ENCODE measurements around the gene PRKCD.

The PRKCD gene

DNA sequence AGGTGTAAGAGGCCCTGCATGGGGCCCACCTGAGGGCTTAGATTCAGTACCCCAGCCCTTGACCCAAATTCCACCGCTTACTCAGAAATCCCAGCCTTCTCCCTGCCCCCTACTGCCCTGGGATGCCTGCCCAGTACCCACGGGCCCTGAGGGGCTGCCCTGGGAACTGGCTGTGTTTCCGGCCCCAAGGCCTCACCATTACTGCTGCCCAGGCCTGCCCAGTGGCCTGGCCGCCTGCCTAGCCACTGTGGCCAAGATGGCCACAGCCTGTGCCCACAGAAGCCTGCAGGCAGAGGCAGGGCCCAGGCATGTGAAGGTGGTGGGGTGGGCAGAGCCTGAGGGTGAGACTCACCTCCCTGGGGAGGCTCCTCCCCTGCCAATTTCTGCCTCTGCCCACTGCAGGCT is 6.1 kb upstream of the PRKCD start:
- in situ Hi-C loops (cut with HindIII; ENCODE audit: low sequenced_read_pairs) = no loop called here

DNA sequence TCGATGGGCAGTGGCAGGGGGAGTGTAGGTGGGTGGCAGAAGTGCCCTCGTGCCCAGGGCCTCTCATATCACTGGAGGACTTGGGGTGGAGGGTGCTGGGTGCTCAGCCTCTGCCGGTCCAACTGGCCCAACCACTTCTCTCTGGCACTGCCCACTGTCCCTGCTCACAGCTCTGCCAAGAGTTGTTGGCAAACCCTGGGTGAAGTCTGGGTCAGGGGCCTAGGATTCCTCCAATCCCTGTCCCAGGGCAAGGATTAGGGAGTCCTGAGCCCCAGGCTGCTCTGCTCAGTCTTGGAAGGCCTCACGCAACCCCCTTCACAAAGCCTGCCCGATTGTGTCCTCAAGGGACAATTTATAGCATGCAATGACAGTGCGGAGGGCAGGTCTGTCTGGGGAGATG is 5.2 kb upstream of the PRKCD start:
- in situ Hi-C loops (cut with HindIII; ENCODE audit: low sequenced_read_pairs) = no loop called here

DNA sequence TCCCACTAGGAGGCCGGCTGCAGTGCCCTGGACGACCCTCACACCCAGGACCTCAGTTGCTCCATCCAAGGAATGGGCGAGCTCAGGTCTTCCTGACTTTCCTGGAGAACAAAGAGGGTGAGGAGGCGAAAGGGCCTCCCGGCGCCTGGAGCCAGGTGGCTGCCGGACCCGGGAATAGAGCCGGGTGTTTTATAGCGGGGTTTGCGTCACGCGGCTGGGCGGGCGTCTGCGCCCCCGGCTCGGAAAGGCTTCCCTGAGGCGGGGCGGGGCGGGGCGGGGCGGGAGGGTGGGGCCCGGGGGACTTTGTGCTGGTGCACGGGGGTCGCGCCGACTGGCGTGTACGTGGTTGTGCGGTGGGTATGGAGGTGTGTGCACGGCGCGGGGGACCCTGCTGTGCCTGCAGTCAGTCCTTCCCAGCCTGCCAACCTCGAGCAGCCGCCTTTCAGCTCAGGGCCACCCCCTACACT is 4.6 kb upstream of the PRKCD start:
- in situ Hi-C loops (cut with HindIII; ENCODE audit: low sequenced_read_pairs) = no loop called here

DNA sequence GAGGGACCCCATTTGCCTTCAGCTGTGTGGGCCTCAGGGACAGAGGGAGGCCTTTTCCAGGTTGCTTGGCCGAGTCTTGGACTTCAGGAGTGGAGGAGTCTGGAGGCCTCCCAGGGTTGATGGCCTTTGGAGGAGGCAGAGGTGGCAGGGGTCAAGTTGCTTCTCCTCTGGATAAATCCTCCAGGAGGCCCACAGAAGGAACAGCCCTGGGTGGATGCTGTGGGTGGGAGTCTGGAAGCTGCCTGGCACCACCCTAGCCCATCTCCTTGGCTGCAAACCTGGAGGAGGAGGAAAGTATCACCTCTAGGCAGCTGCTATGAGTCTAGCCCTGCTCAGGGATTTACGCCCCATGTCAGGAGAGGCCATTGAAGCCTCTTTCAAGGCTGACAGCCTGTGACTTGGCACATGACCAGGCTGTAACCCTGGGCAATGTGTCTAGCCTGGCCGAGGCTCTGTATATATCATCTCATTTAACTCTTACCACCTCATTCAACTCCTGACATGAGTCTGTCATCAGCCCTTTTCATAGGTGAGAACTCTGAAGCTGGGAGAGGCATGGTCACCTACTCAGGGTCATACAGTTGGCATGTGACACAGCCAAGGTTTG is 2.9 kb upstream of the PRKCD start:
- in situ Hi-C loops (cut with HindIII; ENCODE audit: low sequenced_read_pairs) = no loop called here

DNA sequence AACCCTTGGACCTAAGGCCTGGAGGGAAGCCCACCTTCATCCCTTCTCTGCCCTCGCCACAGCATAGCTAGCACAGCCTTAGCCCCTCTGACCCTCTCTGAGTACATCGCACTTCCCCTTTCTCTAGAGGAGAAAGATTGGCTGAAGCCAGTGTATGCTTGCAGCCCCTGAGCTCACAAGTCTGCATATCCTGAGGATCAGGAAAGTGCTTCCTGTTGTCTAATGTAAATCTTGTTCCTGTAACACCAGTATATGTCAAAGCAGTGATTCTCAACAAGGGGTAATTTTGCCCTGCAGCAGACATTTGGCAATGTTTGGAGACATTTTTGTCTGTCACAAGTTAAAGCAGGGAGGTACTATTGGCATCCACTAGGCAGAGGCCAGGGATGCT is 2.2 kb upstream of the PRKCD start:
- in situ Hi-C loops (cut with HindIII; ENCODE audit: low sequenced_read_pairs) = no loop called here

DNA sequence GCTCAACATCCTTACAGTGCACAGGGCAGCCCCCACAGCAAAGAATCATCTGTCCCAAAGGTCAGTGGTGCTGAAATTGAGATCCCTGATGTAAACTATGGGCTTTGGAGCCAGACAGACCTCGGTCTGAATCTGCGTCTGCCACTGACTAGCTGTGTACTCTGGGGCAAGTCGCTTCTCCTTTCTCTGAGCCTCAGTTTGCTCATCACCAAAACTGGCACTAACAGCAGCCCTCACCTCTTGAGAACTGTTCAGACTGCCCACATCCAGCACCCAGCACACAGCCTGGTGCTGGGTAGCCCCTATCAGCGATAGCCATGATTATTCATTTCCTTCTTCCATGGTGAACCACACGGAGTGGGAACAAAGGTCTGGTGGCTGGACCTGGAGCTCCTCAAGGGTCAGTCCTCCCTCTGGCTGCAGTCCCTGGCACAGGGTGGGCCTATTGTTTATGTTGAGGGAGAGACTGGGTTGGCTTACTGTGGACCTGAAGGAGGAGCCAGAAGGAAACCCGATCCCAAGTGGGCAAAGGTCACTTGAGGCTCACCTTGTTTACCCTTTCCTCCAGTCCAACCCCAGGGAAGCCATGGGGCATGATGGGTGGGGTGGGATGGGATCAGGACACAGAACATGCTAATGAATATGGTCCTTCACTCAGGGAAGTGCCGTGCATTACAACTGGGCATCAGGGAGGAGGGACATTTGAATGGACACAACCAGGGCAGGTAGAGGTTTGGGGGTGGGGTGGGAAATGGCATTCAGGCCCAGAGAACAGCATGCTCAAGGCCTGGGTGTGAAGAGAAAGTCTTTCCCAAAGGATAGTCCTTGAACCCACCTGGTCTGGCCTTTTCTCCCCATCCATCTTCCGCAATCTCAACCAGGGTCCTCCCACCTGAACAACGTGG is 1.6 kb upstream of the PRKCD start:
- in situ Hi-C loops (cut with HindIII; ENCODE audit: low sequenced_read_pairs) = no loop called here

DNA sequence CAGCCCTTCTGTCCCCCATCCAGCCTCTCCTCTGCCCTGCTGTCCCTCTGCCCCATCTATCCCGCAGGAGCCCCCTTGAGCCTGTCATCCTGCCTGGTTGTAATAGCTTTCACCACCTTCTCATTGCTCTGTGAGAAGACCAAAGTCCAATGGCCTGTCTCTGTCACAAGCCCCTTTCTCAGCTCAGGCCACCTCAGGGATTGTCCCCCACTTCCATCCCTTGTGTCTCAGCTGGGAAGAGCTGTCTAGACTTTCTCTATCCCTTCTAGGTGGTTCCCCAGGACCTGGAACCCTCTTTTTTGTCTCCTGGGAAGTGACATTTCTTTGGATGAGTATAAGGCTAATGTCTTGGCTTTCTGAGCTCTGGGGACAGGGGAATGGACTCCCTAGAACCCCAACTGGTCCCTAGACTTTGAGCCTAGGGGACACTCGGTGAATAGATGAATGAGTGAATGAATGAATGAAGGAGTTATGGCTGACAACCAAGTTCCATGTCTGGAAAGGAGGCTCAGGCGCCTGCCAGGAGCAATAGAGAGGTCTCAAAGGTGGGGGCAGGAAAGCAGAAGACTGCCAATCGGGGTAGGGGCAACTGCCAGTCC is 849 bp upstream of the PRKCD start:
- in situ Hi-C loops (cut with HindIII; ENCODE audit: low sequenced_read_pairs) = no loop called here

DNA sequence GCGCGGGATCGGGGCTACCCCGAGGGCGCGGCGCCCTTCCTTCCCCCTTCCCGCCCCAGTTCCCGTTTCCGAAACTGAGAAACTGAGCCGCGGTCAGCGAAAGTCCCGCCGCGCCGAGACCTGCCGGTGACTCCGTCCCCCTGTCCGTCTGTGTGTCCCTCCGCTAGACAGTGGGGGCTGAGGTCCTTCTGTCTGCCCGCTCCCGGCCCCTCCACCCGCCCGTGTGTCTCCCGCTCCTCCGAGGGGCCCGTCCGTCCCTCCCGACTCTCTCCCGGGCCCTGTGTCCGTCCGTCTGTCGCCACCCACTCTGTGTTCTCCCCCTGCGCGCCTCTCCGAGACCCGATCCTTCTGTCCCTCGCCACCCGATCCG is 426 bp downstream of the PRKCD start:
- in situ Hi-C loops (cut with HindIII; ENCODE audit: low sequenced_read_pairs) = no loop called here

DNA sequence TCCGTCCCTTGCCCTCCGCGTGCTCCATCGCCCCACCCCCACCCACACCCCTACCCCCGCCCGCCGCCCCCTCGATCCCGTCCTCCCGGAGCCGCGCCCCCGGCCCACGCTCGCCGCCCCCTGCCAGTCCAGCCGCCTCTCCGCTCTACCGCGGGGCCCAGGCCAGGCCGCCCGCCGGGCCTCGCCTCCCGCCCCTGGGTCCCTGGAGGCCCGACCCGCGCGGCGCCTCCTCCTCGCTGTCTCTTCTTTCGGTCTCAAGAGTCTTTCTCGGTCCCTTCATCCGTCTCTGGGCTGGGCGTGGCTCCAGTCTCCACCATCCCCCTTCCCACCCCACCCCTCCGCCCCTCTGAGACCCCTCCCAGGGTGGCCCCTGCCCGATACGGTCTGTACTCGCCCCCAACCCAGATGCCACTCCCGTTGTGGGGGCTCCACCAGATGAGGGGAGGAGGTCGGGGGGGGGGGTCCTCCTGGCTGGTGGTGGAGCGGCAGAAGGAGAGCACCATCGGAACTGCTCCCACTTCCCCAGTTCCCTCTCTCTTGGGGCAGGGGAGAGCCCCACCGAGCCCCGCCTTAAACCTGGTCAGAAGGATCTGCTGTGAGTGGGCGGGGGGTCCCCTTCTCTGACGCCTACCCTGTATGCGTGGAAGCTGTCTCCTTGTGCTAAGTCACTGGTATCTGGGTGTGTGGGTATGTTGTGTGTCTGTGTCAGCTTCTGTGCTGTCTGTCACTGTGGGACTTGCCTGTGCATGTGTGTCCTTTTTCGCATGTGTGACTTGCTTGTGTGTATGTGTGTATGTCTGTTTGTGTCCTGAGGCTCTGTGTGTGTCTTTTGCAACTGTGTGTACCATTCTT is 1.0 kb downstream of the PRKCD start:
- in situ Hi-C loops (cut with HindIII; ENCODE audit: low sequenced_read_pairs) = no loop called here

DNA sequence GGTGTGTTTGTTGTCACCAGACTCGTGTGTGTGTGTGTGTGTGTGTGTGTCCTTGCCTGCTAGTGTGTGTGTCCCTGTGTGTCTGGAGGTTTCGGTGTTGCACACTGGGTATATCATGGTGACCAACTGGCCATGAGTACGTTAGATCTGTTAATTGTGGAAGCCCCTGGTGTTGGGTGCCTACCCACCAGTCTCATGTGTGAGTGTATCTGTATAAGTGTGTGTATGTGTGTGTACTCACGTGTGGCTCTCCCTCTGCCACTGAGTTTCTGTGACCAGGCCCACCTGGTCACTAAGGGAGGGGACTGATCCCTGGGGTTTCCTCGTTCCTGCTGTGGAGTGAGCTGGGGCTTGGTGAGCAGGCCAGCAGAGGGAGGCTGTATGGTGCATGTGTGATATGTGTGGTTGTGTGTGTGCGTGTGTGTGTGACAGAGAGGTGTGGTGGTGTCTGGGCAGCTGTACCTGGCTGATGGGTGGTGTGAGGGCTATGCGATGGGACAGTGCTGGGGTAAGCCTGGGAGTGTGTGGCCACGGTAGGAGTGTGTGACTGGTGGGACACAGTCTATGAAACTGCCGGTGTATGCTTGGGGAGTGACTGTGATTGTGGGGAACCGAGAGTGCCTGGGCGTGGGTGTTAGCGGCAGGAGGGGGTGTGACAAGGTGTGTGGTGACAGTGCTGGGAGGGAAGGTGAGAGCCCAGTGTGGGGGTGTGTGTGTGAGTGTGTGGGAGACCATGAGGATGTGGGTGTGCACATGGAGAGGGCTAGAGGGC is 1.8 kb downstream of the PRKCD start:
- in situ Hi-C loops (cut with HindIII; ENCODE audit: low sequenced_read_pairs) = no loop called here

DNA sequence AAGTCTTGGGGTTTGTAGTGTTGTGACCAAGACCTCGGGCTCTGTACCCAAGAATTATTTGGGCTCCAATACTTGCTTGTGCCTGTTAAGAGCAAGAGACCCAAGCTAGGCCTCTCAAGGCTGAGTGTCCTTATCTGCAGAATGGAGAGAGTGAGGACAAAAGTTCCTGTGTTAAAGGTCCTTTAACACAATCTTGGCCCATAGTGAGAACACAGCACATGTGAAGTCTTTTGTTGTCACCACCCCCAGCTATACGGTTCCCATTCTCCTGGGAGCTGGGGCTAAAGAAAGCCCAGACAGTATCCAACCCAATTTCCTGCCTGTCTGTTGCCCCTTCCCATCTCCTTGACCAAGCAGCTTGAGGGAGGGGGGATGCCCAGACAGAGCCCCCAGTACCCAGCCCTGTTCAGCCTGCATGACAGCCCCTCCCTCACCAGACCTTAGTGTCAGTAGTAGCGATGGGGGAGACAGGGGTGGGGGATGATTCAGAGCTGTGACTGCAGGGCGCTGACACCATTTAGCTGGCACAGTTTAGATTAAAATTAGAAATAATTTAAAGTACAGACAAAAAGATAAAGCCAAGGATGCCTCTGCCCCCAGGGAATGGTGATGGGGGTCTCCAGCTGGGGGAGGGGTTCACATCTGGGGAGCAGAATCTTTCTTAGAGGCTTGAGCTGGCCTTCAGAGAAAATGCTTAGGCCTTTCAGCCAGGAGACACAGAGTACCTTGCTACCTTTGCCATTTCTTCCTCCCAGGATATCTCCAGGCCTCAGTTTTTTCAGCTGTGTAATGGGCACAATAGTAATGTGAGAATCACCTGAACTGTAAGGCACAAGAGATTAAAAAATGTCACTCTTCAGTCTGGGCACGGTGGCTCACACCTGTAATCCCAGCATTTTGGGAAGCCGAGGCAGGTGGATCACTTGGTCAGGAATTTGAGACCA is 2.7 kb downstream of the PRKCD start:
- in situ Hi-C loops (cut with HindIII; ENCODE audit: low sequenced_read_pairs) = no loop called here

DNA sequence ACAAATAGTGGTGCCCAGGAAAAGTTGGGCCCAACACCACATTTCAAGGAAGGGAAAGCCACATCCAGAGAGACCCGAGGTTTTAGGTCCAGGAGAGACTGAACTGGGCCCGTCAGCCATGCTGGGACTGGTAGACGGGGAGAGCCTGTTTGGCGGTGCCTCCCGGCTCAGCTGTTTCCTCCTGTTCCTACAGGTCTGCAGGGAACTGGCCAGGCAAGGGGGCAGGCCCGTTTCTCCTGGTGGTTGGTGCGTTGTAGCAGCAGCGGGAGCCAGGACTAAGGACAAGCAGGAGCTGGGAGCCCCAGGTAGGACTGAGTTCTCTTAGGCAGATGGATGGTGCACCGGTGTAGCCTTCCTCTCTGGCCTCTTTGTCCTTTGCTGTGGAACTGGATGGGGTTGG is 3.9 kb downstream of the PRKCD start:
- in situ Hi-C loops (cut with HindIII; ENCODE audit: low sequenced_read_pairs) = no loop called here

DNA sequence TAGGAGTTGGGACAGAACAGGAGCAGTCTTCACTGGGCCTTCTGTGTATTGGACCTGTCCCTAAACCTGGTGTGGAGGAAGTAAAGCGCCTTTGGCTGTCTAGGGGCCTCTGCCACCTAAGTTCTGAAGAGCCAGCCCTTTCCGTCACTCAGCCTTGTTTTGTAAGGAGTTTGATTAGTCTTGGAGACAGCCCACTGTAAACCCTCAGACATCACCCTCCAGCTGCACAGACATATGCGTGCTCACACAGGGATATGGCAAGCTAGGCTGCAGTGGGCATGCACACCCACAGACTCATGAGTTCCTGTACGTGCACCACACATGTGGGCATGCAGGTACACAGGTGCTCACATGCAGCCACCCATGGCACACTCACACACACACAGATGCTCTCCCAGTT is 5.2 kb downstream of the PRKCD start:
- in situ Hi-C loops (cut with HindIII; ENCODE audit: low sequenced_read_pairs) = no loop called here

DNA sequence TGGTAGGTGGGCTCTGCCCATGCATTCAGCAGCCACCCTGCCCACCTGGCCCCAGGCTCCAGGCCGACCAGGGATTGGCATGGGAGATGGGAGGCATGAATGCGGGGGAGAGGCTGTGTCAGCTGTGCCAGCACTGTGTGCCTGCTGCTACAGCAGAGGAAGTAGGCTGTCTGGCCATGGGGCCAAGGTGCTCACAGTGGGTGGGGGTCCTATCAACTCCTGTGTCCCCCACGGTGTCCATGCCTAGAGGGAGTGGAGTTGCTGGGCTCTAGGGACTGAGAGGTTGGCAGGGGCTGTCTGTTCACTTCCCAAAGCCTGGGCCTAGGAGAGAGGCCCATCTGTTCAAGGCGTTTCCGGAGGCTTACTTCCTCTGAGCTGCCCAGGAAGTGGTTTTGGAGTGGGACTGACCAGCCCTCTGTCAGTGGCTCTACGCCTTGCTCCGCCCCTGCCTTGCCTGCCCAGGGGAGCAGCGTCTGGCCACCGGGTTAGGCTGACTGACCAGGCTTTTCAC is 5.8 kb downstream of the PRKCD start:
- in situ Hi-C loops (cut with HindIII; ENCODE audit: low sequenced_read_pairs) = no loop called here

DNA sequence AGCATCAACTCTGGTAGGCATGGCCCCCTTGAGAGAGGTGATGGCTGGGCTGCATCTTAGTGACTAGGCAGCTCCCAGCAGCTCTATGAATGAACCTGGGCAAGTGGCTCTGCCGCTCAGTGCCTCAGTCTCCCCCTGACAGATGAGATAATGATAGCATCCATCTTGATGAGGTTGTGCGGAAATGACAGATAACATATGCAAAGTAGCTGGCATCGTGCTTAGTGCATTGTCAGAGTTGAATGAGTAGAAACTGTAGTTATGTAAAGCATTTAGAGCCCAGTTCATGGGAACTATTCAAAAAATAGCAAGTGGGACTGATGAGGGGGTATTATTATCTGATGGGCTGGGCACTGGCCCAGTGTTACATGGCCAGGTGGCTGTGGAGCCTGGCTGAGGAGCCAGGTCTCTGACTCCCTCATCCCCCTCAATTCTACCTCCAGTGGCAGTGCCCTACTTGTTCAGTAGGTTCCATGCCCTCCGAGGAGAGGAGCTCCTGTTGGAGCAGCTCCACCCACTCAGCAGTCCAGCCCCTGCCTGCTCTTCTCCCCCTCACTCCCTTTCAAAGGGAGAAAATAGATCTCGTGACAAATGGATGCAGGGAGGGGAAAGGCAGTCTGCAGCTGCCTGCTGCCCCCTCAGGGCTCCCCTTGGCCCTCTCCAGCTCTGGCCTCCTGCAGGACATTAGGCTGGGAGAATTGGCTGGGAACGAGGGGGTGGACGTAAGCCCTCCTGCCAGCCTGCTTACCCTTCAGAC is 6.6 kb downstream of the PRKCD start:
- in situ Hi-C loops (cut with HindIII; ENCODE audit: low sequenced_read_pairs) = no loop called here

DNA sequence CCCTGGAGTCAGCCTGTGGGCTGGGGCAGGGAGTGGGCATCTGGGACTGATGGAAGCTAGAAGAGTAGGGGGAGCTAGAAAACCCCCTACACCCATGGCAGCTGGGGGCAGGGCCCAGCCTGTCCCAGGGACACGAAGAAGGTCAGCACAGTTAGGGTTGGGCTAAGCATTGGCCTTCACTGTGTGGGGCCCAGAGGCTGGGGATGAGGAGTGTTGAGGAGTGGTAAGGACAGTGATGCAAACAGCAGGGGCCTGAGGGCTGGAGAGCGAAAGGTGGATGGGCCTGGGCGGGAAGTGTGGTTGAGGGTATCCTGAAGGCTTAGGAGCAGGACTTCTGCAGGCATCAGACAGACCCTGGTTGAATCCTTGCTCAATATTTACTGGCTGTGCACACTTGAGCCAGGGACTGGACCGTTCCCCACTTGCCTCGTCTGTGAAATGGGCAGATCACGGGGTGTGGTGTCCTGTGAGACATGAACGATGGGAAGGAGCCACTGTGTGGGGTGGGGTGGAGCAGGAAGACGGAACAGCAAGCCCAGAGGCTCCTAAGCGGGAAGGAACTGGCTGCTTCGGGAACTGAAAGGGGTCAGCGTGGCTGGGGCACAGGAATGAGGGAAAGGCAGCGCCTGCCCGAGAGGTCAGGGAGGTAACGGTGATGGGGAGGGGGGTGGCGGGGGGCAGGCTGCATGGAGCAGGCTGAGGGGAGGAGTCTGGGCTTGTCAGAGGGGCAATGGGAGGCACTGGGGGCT is 7.3 kb downstream of the PRKCD start:
- in situ Hi-C loops (cut with HindIII; ENCODE audit: low sequenced_read_pairs) = no loop called here

DNA sequence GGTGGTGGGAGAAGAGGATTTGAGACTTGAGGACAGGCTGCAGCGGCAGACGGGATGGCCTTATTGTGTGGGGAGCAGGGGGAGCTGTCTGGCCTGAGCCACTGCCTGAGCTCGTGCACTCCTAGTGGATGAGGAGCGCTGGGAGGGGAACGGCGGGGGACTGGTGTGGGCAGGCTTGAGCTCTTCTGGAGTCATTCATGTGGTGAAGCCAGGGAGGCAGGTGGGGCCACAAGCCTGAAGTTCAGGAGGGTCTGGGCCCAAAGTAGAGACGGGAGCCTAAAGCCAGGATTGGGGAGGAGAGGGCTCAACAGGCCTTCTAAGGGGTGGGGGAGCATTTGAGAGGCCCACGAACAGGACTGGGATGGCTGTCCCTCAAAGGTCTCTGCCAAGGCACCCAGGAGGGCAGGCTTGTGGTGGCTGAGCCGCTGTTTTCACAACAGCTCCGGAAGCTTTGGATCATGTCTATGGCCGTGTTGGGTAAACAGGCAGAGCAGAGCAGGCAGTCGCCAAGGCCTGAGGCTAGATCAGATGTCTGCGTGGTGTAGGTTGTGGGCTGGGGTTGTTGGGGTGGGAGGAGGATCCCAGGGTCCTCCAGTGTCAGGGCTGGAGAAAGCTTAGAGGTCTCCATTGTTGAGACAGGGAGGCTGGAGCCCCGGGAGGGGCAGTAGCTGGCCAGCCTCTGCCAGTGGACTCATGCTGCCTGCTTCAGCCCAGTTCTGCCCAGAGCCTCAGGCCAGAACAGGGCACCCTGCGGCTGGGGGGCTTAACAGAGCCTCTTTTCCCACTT is 8.2 kb downstream of the PRKCD start:
- in situ Hi-C loops (cut with HindIII; ENCODE audit: low sequenced_read_pairs) = no loop called here
